CD4-positive, CD25-positive, alpha-beta regulatory T cell (primary cell): ENCODE results near the gene PHF21A. TPM values are rescaled to one million over a fixed set of nuclear protein-coding genes. Genes with fewer than 3 reads are reported as not detected.

Experiments
- ATAC-seq, 2 donors: fragments of 150-1000 bp; cut with Tn5 transposase; one replicate each; pipeline ENCODE4 v1.10.0; 2021; ENCODE audit warnings: low read depth in 2 of 2, moderate number of reproducible peaks in 2 of 2, moderate library complexity in 1 of 2
- DNase-seq, 3 donors: peaks; one replicate each; pipeline versions ENCODE4 v3.0.0 to v3.0.0-alpha.2; 2012 to 2022; ENCODE audit warnings: mixed read lengths in 1 of 3
- H3K27ac ChIP-seq: one replicate; pipeline ENCODE4 v1.7.0; 2013; ENCODE audit warnings: mild to moderate bottlenecking, low read length; ENCODE audit not compliant: insufficient read depth, poor library complexity, severe bottlenecking
- H3K27me3 ChIP-seq: one replicate; pipeline ENCODE4 v1.7.0; 2013; ENCODE audit warnings: low read length; ENCODE audit not compliant: control insufficient read depth, insufficient read depth
- H3K36me3 ChIP-seq: one replicate; pipeline ENCODE4 v1.7.0; 2013; ENCODE audit warnings: mild to moderate bottlenecking, low read length, moderate library complexity; ENCODE audit not compliant: control insufficient read depth, insufficient read depth
- H3K4me1 ChIP-seq: 2 replicates; pipeline ENCODE4 v1.7.0; 2013; ENCODE audit warnings: mild to moderate bottlenecking, low read length; ENCODE audit not compliant: insufficient read depth, control insufficient read depth, poor library complexity, severe bottlenecking
- H3K4me3 ChIP-seq: one replicate; pipeline ENCODE4 v1.7.0; 2013; ENCODE audit warnings: low read depth, mild to moderate bottlenecking, low read length, moderate library complexity
- H3K9me3 ChIP-seq, 2 experiments: 1 replicate in 1 of 2; 2 replicates in 1 of 2; pipeline ENCODE4 v1.7.0; 2013; ENCODE audit warnings: low read length in 2 of 2, mild to moderate bottlenecking in 1 of 2, moderate library complexity in 1 of 2; ENCODE audit not compliant: control insufficient read depth in 2 of 2
- H3K27ac Mint-ChIP-seq, 3 donors: one replicate each; pipeline ENCODE4 v1.8.0; 2020 to 2022; ENCODE audit warnings: mild to moderate bottlenecking in 3 of 3, mixed read lengths in 3 of 3, moderate library complexity in 2 of 3
- H3K27me3 Mint-ChIP-seq: one replicate; pipeline ENCODE4 v1.8.0; 2022; ENCODE audit warnings: mild to moderate bottlenecking, mixed read lengths
- H3K36me3 Mint-ChIP-seq: one replicate; pipeline ENCODE4 v1.8.0; 2020; ENCODE audit warnings: mixed read lengths
- H3K4me1 Mint-ChIP-seq, 4 donors: one replicate each; pipeline ENCODE4 v1.8.0; 2020 to 2022; ENCODE audit warnings: mixed read lengths in 4 of 4, mild to moderate bottlenecking in 1 of 4
- H3K4me3 Mint-ChIP-seq, 4 donors: one replicate each; pipeline ENCODE4 v1.8.0; 2020 to 2022; ENCODE audit warnings: mild to moderate bottlenecking in 4 of 4, mixed read lengths in 4 of 4, moderate library complexity in 3 of 4
- H3K9me3 Mint-ChIP-seq, 7 donors: one replicate each; pipeline ENCODE4 v1.8.0; 2020 to 2022; ENCODE audit warnings: mixed read lengths in 7 of 7, mild to moderate bottlenecking in 3 of 7, moderate library complexity in 2 of 7
- polyA plus RNA-seq, 4 donors: library from polyadenylated mRNA; unstranded; fragments of 300-500 nt; fragmentation: Illumina TruSeq; gene quantifications; one replicate each; pipeline ENCODE4 v1.2.3, GENCODE V29; 2021
- total RNA-seq: library from RNA; stranded (reverse); gene quantifications from one replicate; pipeline ENCODE4 v1.2.3, GENCODE V29; 2022

PHF21A gene
- total and polyA plus RNA-seq, 5 donors from 2014 or later: 6.0 to 111 (median 9.2) TPM

- Histone ChIP-seq H3K36me3 (peaks cover 54% of the 10 kb centered on the region), H3K4me3 (no peak overlapping the region), H3K27me3 (no peaks in the 10 kb centered on the region), H3K4me1 (no peaks in the 10 kb centered on the region), H3K27ac (no peak overlapping the region), H3K9me3 (no peaks in the 10 kb centered on the region)
- H3K27me3 Mint-ChIP-seq: no peaks in the 10 kb centered on the region
- H3K36me3 Mint-ChIP-seq: peaks cover 21% of the 10 kb centered on the region
- DNase-seq: no peak
- no peaks in the 10 kb centered on the region for H3K4me1 Mint-ChIP-seq
- no peak overlapping the region for H3K27ac Mint-ChIP-seq
- H3K4me3 Mint-ChIP-seq: no peak overlapping the region
- ATAC-seq: no peak
- peaks cover 0 to 2% (median 0%) of the 10 kb centered on the region in 7 donors for H3K9me3 Mint-ChIP-seq
These were observed 147.7 kb downstream of the PHF21A start for GRCh38 chr11:45973601-45974000.

- Mint-ChIP-seq H3K9me3 (no peaks in the 10 kb centered on the region), H3K27me3 (no peaks in the 10 kb centered on the region), H3K36me3 (peaks cover 23% of the 10 kb centered on the region), H3K4me3 (no peak overlapping the region), H3K27ac (no peak overlapping the region), H3K4me1 (no peaks in the 10 kb centered on the region)
- no peaks in the 10 kb centered on the region for H3K9me3 ChIP-seq
- H3K27me3 ChIP-seq: no peaks in the 10 kb centered on the region
- H3K36me3 ChIP-seq: peaks cover 62% of the 10 kb centered on the region
- no peak for ATAC-seq
- DNase-seq: no peak
- H3K4me1 ChIP-seq: no peaks in the 10 kb centered on the region
- no peak overlapping the region for H3K4me3 ChIP-seq
- no peak overlapping the region for H3K27ac ChIP-seq
These were observed 152.4 kb downstream of the PHF21A start for GRCh38 chr11:45968901-45969300.

GRCh38 chr11:45967506-45967905 lies 153.7 kb downstream of the PHF21A start:
- H3K9me3 Mint-ChIP-seq: no peaks in the 10 kb centered on the region
- no peaks in the 10 kb centered on the region for H3K4me1 Mint-ChIP-seq
- H3K27me3 ChIP-seq: no peaks in the 10 kb centered on the region
- ATAC-seq (no peak), DNase-seq (no peak)
- peaks cover 23% of the 10 kb centered on the region for H3K36me3 Mint-ChIP-seq
- H3K4me3 ChIP-seq: no peak overlapping the region
- no peaks in the 10 kb centered on the region for H3K4me1 ChIP-seq
- H3K36me3 ChIP-seq: peaks cover 59% of the 10 kb centered on the region
- no peak overlapping the region for H3K27ac ChIP-seq
- H3K27me3 Mint-ChIP-seq: no peaks in the 10 kb centered on the region
- no peak overlapping the region for H3K4me3 Mint-ChIP-seq
- no peak overlapping the region for H3K27ac Mint-ChIP-seq
- no peaks in the 10 kb centered on the region for H3K9me3 ChIP-seq

GRCh38 chr11:45964911-45965389 lies 156.3 kb downstream of the PHF21A start:
- Histone ChIP-seq H3K4me1 (no peaks in the 10 kb centered on the region), H3K4me3 (no peak overlapping the region), H3K36me3 (peaks cover 60% of the 10 kb centered on the region), H3K27ac (no peak overlapping the region), H3K27me3 (no peaks in the 10 kb centered on the region), H3K9me3 (no peaks in the 10 kb centered on the region)
- no peaks in the 10 kb centered on the region for H3K27me3 Mint-ChIP-seq
- DNase-seq (peak; percentile 41 to 71 (median 69)), ATAC-seq (peak; percentile 88)
- no peaks in the 10 kb centered on the region for H3K9me3 Mint-ChIP-seq
- H3K4me1 Mint-ChIP-seq: no peaks in the 10 kb centered on the region
- no peak overlapping the region for H3K27ac Mint-ChIP-seq
- H3K4me3 Mint-ChIP-seq: no peak overlapping the region
- peaks cover 23% of the 10 kb centered on the region for H3K36me3 Mint-ChIP-seq

- Histone ChIP-seq H3K36me3 (peaks cover 34% of the 10 kb centered on the region), H3K4me1 (no peaks in the 10 kb centered on the region), H3K9me3 (no peaks in the 10 kb centered on the region), H3K4me3 (no peak overlapping the region), H3K27ac (no peak overlapping the region), H3K27me3 (no peaks in the 10 kb centered on the region)
- Mint-ChIP-seq H3K27me3 (no peaks in the 10 kb centered on the region), H3K4me1 (peaks cover 0 to 12% (median 4%) of the 10 kb centered on the region in 4 donors), H3K4me3 (no peak overlapping the region), H3K9me3 (no peaks in the 10 kb centered on the region), H3K36me3 (peaks cover 22% of the 10 kb centered on the region), H3K27ac (no peak overlapping the region)
- no peak for DNase-seq
- no peak for ATAC-seq
These were observed 159.5 kb downstream of the PHF21A start for GRCh38 chr11:45961751-45962240.

- H3K27me3 Mint-ChIP-seq: no peaks in the 10 kb centered on the region
- ATAC-seq: no peak
- Histone ChIP-seq H3K4me1 (no peaks in the 10 kb centered on the region), H3K9me3 (no peaks in the 10 kb centered on the region), H3K4me3 (no peak overlapping the region), H3K27me3 (no peaks in the 10 kb centered on the region), H3K27ac (no peak overlapping the region), H3K36me3 (peaks cover 26% of the 10 kb centered on the region)
- H3K27ac Mint-ChIP-seq: no peak overlapping the region
- H3K9me3 Mint-ChIP-seq: no peaks in the 10 kb centered on the region
- no peak overlapping the region for H3K4me3 Mint-ChIP-seq
- no peak for DNase-seq
- peaks cover 0 to 12% (median 5%) of the 10 kb centered on the region in 4 donors for H3K4me1 Mint-ChIP-seq
- H3K36me3 Mint-ChIP-seq: peaks cover 29% of the 10 kb centered on the region
These were observed 160.7 kb downstream of the PHF21A start for GRCh38 chr11:45960387-45961095.

- no peaks in the 10 kb centered on the region for H3K27me3 Mint-ChIP-seq
- Histone ChIP-seq H3K9me3 (no peaks in the 10 kb centered on the region), H3K27ac (no peak overlapping the region), H3K36me3 (peaks cover 23% of the 10 kb centered on the region), H3K4me1 (no peaks in the 10 kb centered on the region), H3K4me3 (no peak overlapping the region), H3K27me3 (no peaks in the 10 kb centered on the region)
- ATAC-seq (no peak), DNase-seq (no peak)
- H3K4me3 Mint-ChIP-seq: no peak overlapping the region
- H3K36me3 Mint-ChIP-seq: peaks cover 36% of the 10 kb centered on the region
- H3K9me3 Mint-ChIP-seq: no peaks in the 10 kb centered on the region
- no peak overlapping the region for H3K27ac Mint-ChIP-seq
- peaks cover 0 to 12% (median 6%) of the 10 kb centered on the region in 4 donors for H3K4me1 Mint-ChIP-seq
These were observed 161.4 kb downstream of the PHF21A start for GRCh38 chr11:45959851-45960250.

GRCh38 chr11:45949992-45950407 lies 171.3 kb downstream of the PHF21A start:
- Histone ChIP-seq H3K27ac (no peak overlapping the region), H3K27me3 (no peaks in the 10 kb centered on the region), H3K9me3 (no peaks in the 10 kb centered on the region), H3K36me3 (peaks cover 71% of the 10 kb centered on the region), H3K4me1 (no peaks in the 10 kb centered on the region), H3K4me3 (no peak overlapping the region)
- ATAC-seq: no peak
- Mint-ChIP-seq H3K4me1 (peaks cover 0 to 1% (median under 1%) of the 10 kb centered on the region in 4 donors), H3K4me3 (no peak overlapping the region), H3K27me3 (no peaks in the 10 kb centered on the region), H3K27ac (no peak overlapping the region), H3K36me3 (peaks cover 38% of the 10 kb centered on the region), H3K9me3 (no peaks in the 10 kb centered on the region)
- no peak for DNase-seq
